ENCODE results near the gene GCFC2. TPM values are rescaled to one million over a fixed set of nuclear protein-coding genes. Genes with fewer than 3 reads are reported as not detected.

GCFC2 gene
- total RNA-seq, 2 experiments from 2014 or later: 37.6 to 41.1 TPM

Other genes starting within 250 kb of the GCFC2 start
- gene EVA1A, start 150.0 kb downstream of the GCFC2 start, total RNA-seq: under 1 TPM in 1 of 2 experiments, not detected in 1; 0.11 TPM
- gene MRPL19, start 64.1 kb downstream of the GCFC2 start, total RNA-seq: 10 to 100 TPM; 45.2 to 72.4 TPM